ENCODE measurements around the gene LRRC8B. TPM values are rescaled to one million over a fixed set of nuclear protein-coding genes. Genes with fewer than 3 reads are reported as not detected.

The LRRC8B gene
- total and polyA plus RNA-seq, 2 of the 8 experiments (the other 6 are each of a cell fraction or from before 2014, with no cell fraction given), result 18.4 to 29.2 TPM

- no peaks in the 10 kb centered on the region for H3K4me1 ChIP-seq (replicated peaks in 1 of 4; ENCODE audit: control insufficient read depth in 3 of 4, insufficient read depth in 4 of 4, low read length in 3 of 4)
- H2AK5ac ChIP-seq (ENCODE audit: low read depth, low read length), result no peak overlapping the region
- no peak overlapping the region for H2BK5ac ChIP-seq (ENCODE audit: low read depth, low read length)
- no peak overlapping the region for H3K4me2 ChIP-seq (ENCODE audit: insufficient read depth in 1 of 2, low read depth in 2 of 2, low read length in 2 of 2)
- no peaks in the 10 kb centered on the region; a peak in 1 of 7 replicates for H3K27me3 ChIP-seq (replicated peaks in 1 of 4; ENCODE audit: control insufficient read depth in 3 of 4, extremely low read depth in 1 of 4, insufficient read depth in 3 of 4, low read length in 3 of 4)
- H4K20me1 ChIP-seq (replicated peaks in 1 of 2; ENCODE audit: control insufficient read depth in 1 of 2, insufficient read depth in 2 of 2, low read length in 2 of 2), result peaks cover 1 to 3% of the 10 kb centered on the region in 2 experiments
- ChIA-PET POLR2A (ENCODE audit: partially characterized antibody) (no interaction called here), CTCF (ENCODE audit: partially characterized antibody) (interaction anchor here (0.6 to 0.9 kb wide), 2 partner anchors 9 to 1024 kb away, joined by 3 to 4 read pairs; no protein-coding TSS in a partner anchor)
- H3K4me3 ChIP-seq (ENCODE audit: extremely low read depth in 1 of 4, insufficient read depth in 2 of 4, low read depth in 3 of 4, low read length in 4 of 4), result no peak overlapping the region
- no peak overlapping the region for H3K14ac ChIP-seq (ENCODE audit: insufficient read length)
- H3K4ac ChIP-seq (replicated peaks; ENCODE audit: insufficient read length, low read depth, low read length), result no peak overlapping the region
- H3K36me3 ChIP-seq (ENCODE audit: control insufficient read depth in 2 of 4, insufficient read depth in 4 of 4, low read length in 3 of 4), result peaks cover 0 to 5% (median 4%) of the 10 kb centered on the region in 4 experiments; a peak in 4 of 8 replicates
- H3K56ac ChIP-seq (replicated peaks; ENCODE audit: insufficient read length, low read depth, low read length), result no peak overlapping the region
- no peaks in the 10 kb centered on the region for H3K9me3 ChIP-seq (ENCODE audit: insufficient read depth in 2 of 2, low read depth in 1 of 2, low read length in 1 of 2)
- no peak overlapping the region for H2BK12ac ChIP-seq (ENCODE audit: low read depth, low read length)
- H3K23ac ChIP-seq (ENCODE audit: insufficient read length), result no peak overlapping the region
- H2BK15ac ChIP-seq (ENCODE audit: low read length), result no peak overlapping the region
- no peak overlapping the region for H4K5ac ChIP-seq (ENCODE audit: insufficient read length, low read depth, low read length)
- H3K18ac ChIP-seq (ENCODE audit: extremely low read depth, low read length), result no peak overlapping the region
- no peak overlapping the region for H3K9ac ChIP-seq (replicated peaks in 1 of 4; ENCODE audit: extremely low read depth in 1 of 4, low read depth in 3 of 4, low read length in 3 of 4)
- H2AFZ ChIP-seq (ENCODE audit: low read length), result no peak overlapping the region
- H3K23me2 ChIP-seq (ENCODE audit: low read depth, low read length), result no peaks in the 10 kb centered on the region
- no peak overlapping the region for H2BK120ac ChIP-seq (replicated peaks; ENCODE audit: low read depth, low read length)
- FAIRE-seq, result no peak
- no peak overlapping the region for H4K91ac ChIP-seq (replicated peaks; ENCODE audit: insufficient read length, low read length)
- H3K79me1 ChIP-seq (ENCODE audit: low read depth, low read length), result no peaks in the 10 kb centered on the region
- H4K8ac ChIP-seq (ENCODE audit: extremely low read depth, insufficient read depth, low read length), result no peak overlapping the region
- peaks cover 0 to 2% of the 10 kb centered on the region in 2 experiments; a peak in 1 of 4 replicates for H3K79me2 ChIP-seq (ENCODE audit: control insufficient read depth in 1 of 2, insufficient read depth in 2 of 2, low read length in 2 of 2)
- H3K27ac ChIP-seq (ENCODE audit: low read depth, low read length), result no peak overlapping the region
- DNase-seq (ENCODE audit: low read depth in 1 of 2, low spot score in 2 of 2), result no peak
- H2BK20ac ChIP-seq (ENCODE audit: low read length), result no peak overlapping the region
- TF ChIP-seq JUND (IDR thresholded peaks at IDR 0.05; ENCODE audit: low read length) (no peak), POLR2A (IDR thresholded peaks at IDR 0.05; ENCODE audit: control extremely low read depth in 1 of 2, low read depth in 2 of 2, low read length in 2 of 2) (no peak), ATF3 (IDR thresholded peaks at IDR 0.05; ENCODE audit: insufficient read depth, low read depth, low read length) (no peak), TAF7 (optimal IDR thresholded peaks at IDR 0.05; ENCODE audit: borderline replicate concordance, low read depth, low read length) (no peak)
Measured at GRCh38 chr1:89573410-89573809, 48.8 kb downstream of the LRRC8B start.

All from H1 (cell line).